ENCODE results near the gene SSMEM1.

DNA sequence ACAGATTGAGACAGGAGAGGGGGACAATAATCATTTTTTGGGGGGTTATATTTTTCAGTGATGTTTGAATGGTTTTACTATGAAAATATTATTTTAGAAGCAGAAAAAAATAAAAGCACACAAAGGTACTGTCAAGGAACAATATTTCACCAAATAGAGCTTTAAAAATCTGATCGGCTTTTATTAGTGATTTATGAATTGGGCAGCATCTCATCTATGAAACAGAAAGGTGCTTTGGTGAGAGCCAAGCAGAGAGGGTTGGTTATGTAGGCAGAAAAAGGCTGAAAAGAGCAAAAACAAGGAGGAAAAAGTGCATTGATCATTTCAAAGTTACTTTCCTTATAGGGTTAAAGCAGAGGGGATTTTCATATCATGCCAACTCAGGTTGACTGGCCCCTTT, 32.6 kb downstream of the SSMEM1 start:
- TF ChIP-seq, protein P1, sequence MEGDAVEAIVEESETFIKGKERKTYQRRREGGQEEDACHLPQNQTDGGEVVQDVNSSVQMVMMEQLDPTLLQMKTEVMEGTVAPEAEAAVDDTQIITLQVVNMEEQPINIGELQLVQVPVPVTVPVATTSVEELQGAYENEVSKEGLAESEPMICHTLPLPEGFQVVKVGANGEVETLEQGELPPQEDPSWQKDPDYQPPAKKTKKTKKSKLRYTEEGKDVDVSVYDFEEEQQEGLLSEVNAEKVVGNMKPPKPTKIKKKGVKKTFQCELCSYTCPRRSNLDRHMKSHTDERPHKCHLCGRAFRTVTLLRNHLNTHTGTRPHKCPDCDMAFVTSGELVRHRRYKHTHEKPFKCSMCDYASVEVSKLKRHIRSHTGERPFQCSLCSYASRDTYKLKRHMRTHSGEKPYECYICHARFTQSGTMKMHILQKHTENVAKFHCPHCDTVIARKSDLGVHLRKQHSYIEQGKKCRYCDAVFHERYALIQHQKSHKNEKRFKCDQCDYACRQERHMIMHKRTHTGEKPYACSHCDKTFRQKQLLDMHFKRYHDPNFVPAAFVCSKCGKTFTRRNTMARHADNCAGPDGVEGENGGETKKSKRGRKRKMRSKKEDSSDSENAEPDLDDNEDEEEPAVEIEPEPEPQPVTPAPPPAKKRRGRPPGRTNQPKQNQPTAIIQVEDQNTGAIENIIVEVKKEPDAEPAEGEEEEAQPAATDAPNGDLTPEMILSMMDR (IDR thresholded peaks at IDR 0.05; ENCODE audit: poor library complexity), result no peak
- TF ChIP-seq EZH2 (IDR thresholded peaks at IDR 0.05; ENCODE audit: borderline replicate concordance), result no peak
